Stimulated activated CD8-positive, alpha-beta memory T cell treated with anti-CD3 and anti-CD28 coated beads, Interleukin-7, amount 100 ng/mL, for 4 hours (primary cell): ENCODE results near the gene KRTAP10-2.
"Not testable (repeated sequence)": the region's sequence is repeated elsewhere in the genome, so short reads cannot be mapped to it uniquely, and the experiment has no call there.

Experiments used
- DNase-seq, 2 donors: peaks; one replicate each; pipeline ENCODE4 v3.0.0-alpha.2; 2020; ENCODE audit warnings: low read depth in 2 of 2

Gene KRTAP10-2

DNA sequence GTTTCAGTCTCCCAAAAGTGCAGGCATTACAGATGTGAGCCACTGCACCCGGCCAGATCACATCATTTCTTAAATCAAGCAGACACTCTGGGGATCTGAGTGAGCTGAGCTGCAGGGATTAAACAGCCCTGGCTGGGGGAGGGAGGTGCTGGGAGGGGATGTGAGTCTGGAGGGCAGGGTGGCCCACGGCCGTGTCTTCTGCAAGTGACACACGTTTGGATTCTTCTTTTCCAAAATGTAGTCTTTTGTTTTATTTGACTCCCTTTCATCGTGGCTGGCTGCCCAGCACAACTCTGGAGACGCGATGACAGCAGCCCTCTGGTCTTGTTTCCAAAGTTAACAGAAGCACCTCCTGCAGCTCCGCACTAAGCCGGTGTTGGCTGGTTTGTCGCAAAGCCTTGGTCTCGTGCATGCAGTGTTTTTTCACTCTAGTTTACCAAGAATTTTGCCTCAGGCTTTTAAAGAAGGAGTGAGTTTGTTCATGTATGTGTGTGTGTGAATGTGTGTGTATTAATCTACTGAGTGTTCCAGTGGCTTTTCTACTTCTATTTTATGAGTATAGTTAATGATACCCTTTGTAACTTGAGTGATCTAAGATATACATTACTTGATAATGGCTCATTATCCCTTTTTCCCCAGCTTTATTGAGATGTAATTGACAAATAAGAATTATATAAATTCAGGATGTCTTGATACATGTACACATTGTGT, 31.9 kb upstream of the KRTAP10-2 start:
- no peak for DNase-seq

DNA sequence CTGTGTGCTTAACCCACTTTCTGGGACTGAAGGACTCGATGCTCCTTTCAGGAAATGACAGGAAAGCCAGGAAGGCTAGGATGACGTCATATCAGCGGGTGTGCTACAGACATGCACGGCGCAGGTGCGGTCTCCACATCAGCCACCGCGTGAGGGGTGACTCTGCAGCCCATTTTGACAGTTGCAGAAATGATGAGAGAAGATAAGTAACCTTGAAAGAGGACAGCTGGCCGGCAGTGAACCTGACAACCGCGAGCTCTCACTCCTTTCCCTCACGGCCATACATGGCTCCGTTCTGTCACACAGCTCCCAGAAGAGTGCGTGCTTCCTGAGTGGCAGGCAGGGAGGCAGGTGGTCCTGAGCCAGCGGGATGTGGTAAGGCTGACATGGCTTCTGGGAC, 30.8 kb upstream of the KRTAP10-2 start:
- DNase-seq = no peak

DNA sequence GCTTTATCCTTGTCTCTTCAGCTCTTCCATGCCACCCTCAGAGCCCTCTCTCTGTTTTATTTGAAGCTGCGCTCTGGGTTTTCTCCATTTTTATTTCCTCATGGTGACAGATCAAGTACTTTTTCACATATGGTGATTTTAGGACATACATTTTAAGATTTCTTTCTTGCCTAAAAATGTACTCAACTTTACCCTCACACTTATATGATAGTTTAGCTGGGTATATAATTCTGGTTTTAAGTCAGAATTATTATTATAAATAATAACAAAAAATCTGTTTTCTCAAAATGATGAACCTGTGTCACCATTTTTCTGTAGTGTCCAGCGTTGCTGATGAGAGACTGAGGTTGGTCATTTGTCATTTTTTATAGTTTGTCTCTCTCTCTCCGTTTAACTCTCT, 29.9 kb upstream of the KRTAP10-2 start:
- DNase-seq = no peak

DNA sequence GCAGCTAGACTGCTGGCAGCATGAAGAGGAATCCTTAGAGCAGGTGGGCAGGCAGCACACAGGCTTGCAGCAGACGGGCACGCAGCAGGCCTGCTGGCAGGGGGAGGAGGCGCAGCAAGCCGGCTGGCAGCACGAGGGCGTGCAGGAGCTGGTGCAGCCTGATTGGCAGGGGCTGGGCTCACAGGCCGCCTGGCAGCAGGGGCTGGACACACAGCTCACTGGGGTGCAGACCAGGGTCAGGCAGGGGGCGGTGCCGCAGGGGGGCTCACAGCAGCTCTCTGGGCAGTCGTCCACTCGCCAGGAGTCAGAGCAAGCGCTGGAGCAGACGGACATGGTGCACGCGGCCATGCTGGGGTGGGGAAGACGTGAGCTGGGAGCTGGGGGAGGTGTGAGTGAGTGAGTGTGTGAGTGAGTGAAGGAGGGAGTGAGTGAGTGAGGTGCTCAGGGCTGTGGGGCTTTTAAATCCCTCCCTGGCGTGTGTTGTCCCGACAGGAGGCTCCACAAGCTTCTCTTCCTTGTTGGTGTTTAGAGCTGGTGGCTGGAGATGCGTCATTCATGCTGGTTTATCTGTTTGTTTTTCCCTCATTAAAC, 29.0 kb upstream of the KRTAP10-2 start, which contains the start of gene KRTAP10-5:
KRTAP10-5 (minus strand) TSS at position 374 of the 591 bp plus-strand sequence; CDS start at position 348, 26 bp downstream.
- DNase-seq = not testable (repeated sequence)

DNA sequence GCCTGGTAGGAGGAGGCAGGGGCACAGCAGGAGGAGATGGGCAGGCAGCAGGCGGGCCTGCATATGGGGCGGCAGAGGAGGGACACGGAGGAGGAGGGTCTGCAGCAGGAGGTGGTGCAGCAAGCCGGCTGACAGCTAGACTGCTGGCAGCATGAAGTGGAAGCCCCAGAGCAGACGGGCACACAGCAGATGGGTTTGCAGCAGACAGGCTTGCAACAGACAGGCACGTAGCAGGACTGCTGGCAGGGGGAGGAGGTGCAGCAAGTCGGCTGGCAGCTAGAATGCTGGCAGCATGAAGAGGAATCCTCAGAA, 28.5 kb upstream of the KRTAP10-2 start:
- no peak for DNase-seq

DNA sequence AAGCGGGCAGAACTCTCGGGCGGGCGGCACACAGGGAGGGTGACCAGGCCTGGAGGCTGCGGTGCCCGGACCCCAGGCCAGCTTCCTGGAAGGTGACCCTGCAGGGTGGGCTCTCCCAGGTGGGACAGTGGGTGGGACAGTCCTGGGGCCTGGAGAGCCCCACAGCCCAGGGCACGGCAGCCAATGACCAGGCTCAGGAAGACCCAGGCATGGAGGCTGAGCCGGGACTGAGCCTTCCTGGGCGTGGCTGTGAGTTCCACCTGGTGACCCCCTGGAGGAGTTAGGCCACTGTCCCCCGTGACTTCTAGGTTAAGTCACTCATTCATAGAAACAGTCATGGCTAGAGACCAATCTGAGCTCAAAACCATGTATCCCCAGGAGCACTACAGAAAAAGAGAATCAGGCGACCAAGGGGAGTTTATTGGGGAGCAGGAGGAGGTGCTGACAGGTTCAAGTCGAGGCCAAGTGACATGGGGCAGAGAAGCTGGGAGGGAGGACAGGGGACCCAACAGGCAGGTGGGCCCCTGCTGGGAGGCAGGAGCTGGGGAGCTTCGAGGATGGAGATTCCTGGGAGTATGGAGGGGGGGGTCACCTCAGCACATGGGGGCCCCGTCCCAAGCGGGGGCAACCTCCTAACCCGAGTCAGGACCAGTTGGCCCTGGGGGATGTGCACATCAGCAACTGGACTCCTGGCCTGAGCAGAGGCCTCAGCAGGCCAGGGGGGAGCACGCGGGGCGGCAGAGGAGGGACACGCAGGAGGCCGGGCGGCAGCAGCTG, 27.9 kb upstream of the KRTAP10-2 start:
- DNase-seq = no peak

DNA sequence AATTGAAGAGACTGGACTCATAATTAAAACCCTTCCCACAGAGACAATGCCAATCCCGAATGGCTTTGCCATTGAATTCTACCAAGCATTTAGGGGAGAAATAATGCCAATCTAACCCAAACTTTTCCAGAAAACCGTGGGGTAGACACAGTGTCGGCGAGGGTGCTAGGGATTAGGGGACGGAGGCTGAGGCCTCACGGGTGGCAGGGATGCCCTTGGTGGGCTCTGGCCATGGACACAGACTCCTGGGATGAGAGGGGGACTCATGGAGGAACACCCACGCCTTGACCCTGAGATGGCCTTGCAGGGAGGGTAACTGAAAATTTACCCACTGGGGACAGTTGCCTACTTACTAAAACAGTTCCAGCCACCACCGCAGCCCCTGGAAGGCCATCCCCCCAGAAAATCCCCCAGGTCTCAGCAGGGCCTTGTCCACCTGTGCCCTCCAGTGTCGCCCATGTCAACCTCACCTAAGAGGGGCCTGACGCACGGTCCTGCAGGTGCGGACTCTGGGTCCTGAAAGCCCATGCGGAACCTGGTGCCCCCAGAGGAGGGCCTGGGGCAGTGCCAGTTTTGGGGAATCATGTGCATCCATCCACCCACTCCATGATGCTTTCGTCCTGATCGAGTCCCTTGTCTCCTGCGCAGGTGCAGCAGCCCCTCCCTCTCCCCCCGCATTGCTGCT, 27.2 kb upstream of the KRTAP10-2 start:
- DNase-seq = no peak

DNA sequence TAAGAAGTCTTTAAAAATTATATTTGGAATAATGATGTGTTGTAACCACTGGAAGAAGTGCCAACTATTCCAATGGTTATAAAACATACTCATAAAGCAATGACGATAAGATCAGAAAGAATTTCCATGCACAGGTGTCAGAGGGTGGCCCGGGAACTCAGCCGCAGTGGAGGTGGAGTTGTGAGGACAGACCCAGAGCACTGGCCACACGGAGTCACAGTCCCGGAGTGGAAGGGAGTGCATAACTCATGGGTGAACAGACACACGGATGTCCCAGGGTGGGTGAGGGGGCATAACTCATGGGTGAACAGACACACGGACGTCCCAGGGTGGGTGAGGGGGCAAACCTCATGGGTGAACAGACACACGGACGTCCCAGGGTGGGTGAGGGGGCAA, 24.7 kb upstream of the KRTAP10-2 start:
- DNase-seq = no peak

DNA sequence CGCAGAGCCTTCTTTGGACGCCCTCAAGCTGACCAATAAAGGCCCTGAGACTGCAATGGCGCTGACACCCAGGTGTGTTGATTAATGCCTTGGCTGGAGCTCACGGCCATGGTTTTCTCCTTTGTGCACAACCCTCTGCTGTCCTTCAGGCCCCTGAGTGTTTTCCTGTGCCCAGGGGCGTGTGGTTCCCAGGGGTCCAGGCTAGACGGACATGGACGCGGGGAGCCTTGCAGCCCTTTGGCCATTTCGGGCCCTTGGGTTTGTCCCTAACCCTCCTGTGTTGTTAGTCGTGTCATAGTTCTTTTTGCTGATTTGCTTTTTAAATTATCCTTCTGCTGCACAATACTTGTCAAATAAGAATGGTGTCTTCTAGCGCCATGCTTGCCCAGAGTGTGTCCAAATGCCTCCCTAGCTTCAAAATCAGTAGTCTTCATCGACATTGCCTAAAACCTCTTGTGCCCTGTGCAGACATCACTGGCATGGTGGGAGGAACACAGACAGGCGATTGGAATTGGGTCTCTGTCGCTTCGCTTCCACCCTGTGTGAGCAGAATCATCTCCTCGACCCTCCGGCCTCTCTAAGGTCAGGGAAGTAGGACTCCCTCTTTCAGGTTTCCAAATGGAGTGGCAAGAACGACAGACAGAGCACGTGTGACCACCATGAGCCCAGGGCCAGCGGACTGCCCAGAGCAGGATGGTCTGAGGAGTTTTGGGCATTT, 24.2 kb upstream of the KRTAP10-2 start:
- no peak for DNase-seq

DNA sequence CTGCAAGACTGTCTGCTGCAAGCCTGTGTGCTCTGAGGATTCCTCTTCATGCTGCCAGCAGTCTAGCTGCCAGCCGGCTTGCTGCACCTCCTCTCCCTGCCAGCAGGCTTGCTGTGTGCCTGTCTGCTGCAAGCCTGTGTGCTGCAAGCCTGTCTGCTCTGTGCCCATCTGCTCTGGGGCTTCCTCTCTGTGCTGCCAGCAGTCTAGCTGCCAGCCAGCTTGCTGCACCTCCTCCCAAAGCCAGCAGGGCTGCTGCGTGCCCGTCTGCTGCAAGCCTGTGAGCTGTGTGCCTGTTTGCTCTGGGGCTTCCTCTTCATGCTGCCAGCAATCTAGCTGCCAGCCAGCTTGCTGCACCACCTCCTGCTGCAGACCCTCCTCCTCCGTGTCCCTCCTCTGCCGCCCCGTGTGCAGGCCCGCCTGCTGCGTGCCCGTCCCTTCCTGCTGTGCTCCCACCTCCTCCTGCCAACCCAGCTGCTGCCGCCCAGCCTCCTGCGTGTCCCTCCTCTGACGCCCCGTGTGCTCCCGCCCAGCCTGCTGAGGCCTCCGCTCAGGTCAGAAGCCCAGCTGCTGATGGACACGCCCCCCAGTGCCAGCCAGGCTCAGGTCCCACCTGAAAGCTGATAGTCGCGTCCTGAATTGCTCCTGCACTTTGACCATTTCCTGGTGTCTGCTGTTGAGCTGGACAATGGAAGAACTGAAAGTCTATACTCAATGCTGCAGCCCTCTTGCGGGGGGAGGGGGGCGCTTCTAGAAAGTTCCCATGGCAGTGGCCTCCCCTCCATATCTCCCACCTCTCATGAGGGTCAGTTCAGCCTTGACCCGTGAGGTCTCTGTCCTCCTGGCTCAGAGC, 23.4 kb upstream of the KRTAP10-2 start:
- no peak for DNase-seq

DNA sequence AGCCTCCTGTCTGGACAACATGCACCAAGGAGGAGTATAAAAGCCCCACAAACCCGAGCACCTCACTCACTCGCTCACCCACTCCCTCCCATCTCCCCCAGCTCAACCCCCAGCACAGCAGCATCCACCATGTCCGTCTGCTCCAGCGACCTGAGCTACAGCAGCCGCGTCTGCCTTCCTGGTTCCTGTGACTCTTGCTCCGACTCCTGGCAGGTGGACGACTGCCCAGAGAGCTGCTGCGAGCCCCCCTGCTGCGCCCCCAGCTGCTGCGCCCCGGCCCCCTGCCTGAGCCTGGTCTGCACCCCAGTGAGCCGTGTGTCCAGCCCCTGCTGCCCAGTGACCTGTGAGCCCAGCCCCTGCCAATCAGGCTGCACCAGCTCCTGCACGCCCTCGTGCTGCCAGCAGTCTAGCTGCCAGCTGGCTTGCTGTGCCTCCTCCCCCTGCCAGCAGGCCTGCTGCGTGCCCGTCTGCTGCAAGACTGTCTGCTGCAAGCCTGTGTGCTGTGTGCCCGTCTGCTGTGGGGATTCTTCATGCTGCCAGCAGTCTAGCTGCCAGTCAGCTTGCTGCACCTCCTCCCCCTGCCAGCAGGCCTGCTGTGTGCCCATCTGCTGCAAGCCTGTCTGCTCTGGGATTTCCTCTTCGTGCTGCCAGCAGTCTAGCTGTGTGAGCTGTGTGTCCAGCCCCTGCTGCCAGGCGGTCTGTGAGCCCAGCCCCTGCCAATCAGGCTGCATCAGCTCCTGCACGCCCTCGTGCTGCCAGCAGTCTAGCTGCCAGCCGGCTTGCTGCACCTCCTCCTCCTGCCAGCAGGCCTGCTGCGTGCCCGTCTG, 22.5 kb upstream of the KRTAP10-2 start, which contains the start of gene KRTAP10-4:
KRTAP10-4 (plus strand) TSS at position 100 of the 827 bp plus-strand sequence; CDS start at position 130, 30 bp downstream.
- not testable (repeated sequence) for DNase-seq

DNA sequence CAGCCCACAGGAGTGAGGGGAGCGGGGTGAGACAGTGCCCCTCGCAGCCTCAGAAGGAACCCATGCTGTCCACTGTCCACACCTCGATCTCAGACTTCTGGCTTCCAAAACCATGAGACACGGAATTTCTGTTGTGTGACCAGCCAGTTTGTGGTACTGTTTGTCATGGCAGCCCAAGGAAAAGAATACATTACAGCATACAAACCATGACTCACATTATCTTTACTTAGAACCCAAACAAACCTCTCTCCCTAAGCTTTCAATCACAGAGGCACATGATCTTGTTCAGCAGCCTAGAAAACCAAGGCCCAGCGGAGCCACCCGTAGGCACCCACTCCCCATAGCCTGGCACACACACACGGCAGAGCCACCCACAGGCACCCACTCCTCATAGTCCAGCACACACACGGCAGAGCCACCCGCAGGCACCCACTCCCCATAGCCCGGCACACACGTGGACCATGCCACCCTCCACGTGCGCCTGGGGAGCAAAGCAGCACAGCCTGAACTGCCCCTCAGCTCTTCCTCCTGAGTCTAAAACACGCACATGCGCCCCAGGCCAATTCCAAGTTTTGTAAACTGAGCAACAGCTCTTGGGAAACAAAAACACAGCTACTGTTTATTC, 21.8 kb upstream of the KRTAP10-2 start:
- DNase-seq = no peak

DNA sequence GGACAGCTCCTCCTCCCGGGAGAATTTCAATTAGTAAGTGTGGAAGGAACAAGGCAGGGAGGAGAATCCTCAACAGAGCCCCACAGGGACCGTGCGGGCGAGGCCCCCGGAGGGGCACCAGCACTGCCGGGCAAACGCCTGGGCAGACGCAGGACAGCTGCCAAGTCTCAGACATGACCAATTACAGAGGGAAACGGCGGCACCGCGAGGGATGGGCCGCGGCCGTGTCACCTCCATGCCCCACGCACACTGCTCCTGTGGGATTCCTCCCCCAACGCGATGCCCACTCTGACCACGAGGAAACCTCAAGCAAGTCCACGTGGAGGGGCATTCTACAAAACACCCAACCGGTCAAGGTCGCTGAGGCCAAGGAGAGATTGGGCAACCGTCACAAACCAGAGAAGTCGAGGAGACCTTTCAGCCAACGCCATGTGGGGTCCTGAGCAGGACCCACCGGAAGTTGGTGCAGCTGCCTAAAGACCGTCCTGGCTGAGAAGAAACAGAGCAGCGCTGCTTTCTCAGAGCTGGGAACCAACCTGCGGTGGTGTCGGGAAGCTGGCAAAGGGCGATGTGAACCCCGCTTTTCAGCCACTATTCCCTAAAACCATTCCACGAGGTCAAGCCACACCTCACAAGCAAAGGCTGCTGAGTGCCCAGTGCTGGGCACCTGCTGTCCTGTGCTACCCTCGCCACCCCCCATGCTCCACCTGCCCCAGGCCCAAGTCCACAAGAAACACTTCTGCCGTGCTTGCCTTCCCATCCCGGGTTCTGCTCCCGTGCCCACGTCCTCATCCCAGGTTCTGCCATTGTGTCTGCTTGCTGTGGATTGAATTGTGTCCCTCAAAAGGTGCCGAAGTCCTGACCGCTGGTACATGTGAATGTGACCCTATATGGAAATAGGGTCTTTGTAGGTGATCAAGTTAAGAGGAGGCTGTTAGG, 20.8 kb upstream of the KRTAP10-2 start:
- no peak for DNase-seq

DNA sequence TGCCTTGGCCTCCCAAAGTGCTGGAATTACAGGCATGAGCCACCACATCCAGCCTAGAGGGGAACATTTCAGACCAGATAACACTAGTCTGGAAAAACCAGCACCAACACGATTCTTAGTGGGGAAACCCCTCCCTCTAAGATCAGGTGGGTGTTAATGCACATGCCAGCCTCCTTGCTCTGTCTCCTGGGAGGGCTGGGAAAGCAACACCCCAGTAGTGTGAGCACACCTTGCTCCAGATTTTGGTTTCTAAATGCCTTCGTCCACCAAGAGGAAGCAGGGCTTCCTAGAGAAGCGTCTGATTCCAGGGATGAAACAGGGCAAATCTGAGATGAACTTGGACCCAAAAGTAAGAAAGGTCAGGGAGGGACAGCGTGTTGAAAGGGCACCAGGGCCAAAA, 20.0 kb upstream of the KRTAP10-2 start:
- DNase-seq = no peak

DNA sequence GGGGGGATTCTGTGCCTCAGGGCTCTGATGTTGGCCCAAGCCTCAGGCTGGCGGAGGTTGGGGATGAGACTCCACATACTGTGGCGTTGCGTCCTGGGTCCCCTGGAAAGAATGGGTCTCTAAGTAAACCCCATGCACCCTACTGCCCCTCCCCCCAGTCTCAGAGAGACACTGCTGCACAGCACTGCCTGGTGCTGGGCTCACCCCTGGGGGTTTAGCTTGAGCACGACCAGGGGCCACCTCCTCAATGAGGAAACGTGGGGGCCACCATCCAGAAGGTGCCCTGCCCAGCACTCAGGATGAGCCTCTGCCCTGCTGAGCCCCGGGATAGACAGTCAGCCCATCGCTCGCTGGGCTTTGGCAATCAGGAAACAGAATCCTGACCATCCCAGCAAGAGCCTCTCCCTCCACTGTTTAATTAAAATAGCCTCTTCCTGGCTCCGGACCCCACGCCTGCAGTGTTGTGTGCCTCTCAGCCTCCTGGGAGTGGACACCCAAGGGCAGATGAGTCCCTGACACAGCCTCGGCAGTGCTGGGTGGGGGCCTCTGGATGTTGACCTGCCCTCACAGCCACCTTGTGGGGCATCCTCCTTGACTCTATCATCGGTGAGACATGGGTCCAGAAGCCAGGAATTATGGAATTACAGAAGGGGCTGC, 18.7 kb upstream of the KRTAP10-2 start:
- DNase-seq = no peak

DNA sequence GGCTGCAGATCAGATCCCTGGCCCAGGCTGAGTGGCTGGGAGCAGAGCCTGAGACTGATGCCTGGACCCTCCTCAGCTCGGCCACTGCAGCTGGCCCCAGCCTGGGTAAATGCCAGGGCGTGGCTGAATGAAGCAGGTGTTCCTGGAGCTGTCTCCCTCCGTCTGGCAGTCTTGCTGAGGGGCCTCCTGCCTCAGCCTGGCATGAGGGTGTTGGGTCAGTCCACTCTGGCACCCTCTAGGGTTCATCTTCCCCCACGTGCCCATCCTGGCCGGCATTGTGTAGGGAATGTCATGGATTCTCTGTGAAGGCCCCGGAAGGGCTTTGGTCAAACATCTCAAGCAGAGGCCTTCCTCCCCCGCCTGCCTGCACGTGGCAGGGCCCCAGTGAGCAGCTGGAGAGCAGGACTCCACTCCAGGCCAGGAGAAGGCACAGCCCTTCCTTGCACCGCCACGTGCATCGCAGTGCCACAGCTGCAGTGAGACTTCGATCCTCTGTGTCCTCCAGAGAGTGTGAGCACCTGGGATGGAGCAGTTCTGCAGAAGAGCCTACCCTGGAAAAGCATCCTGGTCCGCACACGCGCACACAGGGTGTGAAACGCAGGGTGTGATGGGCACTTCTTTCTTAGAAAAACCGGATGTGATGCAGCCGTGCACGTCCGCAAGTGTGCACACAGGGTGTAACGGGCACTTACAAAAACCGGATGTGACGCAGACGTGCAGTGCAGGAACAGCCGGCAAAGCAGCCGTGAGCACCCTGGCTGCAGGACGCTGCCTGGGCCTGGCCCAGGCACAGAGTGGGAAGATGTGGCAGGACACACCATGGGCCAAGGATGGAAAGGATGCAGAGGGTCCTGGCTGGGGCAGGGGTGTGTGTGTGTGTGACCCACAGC, 17.6 kb upstream of the KRTAP10-2 start:
- no peak for DNase-seq

DNA sequence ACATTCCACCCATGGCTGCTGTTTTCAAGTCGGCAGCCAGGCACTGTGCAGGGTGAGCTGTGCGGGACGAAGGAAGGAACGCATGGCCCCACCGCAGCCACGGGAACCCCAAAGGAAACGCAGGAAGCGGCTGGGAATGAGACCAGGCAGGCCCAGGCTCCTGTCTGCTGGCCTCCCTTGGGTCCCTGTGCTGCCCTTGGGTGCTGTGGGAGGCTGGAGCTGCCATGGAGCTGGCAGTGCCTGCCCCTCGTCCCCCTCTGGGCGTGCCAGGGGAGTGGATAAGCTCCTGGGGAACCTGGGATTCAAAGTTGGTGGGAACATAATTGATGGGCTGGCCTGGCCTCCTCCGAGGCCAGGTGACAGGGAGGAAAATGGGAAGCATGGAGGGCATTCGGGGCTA, 17.0 kb upstream of the KRTAP10-2 start:
- no peak for DNase-seq
